ENCODE results near the gene LMO3.

DNA sequence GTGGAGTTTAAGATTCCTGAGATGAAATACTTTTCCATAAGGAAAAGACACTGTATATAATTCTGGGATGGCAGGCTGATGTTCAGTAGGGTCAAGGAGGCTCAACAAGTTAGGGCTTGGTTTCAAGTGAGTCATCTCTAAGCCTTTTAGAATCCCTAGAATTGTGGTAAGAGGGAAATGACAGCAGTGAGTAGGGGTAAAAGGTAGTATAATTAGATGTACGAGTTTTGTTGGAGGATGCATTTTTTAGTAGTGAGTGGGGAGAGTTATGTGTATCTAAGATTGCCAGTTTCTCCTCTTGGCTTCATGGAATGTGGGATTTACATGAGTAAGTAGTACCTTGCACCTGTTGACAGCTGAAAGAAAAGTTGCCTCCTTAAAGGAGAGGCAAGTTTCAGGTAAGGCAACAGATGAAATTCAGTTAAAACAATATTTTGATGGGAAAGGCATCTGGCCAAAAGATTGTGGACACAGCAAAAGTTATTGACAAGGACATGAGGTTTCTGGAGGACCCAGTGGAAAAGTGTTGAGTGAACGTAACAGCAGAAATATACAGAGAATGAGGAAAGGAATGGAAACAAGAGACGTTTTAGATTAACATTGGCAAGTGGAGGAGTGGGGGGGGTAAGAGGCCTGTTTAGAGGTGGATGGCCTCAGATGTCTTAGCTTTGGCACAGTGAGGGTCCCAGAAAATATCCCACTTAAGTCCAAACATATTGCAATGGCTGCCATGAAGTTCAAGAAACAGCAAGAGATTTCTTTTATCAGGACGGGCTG lies 21.8 kb downstream of the LMO3 start:
- TF ChIP-seq, protein P1, sequence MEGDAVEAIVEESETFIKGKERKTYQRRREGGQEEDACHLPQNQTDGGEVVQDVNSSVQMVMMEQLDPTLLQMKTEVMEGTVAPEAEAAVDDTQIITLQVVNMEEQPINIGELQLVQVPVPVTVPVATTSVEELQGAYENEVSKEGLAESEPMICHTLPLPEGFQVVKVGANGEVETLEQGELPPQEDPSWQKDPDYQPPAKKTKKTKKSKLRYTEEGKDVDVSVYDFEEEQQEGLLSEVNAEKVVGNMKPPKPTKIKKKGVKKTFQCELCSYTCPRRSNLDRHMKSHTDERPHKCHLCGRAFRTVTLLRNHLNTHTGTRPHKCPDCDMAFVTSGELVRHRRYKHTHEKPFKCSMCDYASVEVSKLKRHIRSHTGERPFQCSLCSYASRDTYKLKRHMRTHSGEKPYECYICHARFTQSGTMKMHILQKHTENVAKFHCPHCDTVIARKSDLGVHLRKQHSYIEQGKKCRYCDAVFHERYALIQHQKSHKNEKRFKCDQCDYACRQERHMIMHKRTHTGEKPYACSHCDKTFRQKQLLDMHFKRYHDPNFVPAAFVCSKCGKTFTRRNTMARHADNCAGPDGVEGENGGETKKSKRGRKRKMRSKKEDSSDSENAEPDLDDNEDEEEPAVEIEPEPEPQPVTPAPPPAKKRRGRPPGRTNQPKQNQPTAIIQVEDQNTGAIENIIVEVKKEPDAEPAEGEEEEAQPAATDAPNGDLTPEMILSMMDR (IDR thresholded peaks at IDR 0.05; ENCODE audit: low read length), result no peak
- no peak for TF ChIP-seq EZH2 (optimal IDR thresholded peaks at IDR 0.05; ENCODE audit: low read depth, low read length)

Data from MM.1S (cell line).